Hematopoietic multipotent progenitor cell treated with erythropoietin and hydrocortisone succinate and interleukin-3 and kit ligand, for 17 days (in vitro differentiated cells): ENCODE results near the gene IL6.
"Not testable (repeated sequence)": the region's sequence is repeated elsewhere in the genome, so short reads cannot be mapped to it uniquely, and the experiment has no call there.

Source experiments
- DNase-seq: peaks from one replicate; pipeline ENCODE4 v3.0.0-alpha.2; 2015; ENCODE audit warnings: low spot score

The IL6 gene

GRCh38 chr7:22727714-22728035 lies 675 bp downstream of the IL6 start:
- no peak for DNase-seq

GRCh38 chr7:22728401-22729029 lies 1.5 kb downstream of the IL6 start:
- DNase-seq = no peak

- no peak for DNase-seq
Observed at GRCh38 chr7:22729180-22729825, 2.3 kb downstream of the IL6 start.

GRCh38 chr7:22730066-22730710 lies 3.2 kb downstream of the IL6 start:
- DNase-seq = no peak

- DNase-seq = no peak
Observed at GRCh38 chr7:22730921-22731654, 4.1 kb downstream of the IL6 start.

GRCh38 chr7:22731766-22732165 lies 4.8 kb downstream of the IL6 start:
- no peak for DNase-seq

- no peak for DNase-seq
Observed at GRCh38 chr7:22732556-22733126, 5.6 kb downstream of the IL6 start.

- no peak for DNase-seq
Observed at GRCh38 chr7:22733761-22734160, 6.8 kb downstream of the IL6 start.

- DNase-seq = no peak
Observed at GRCh38 chr7:22743014-22743413, 16.0 kb downstream of the IL6 start.

- no peak for DNase-seq
Observed at GRCh38 chr7:22751341-22751740, 24.3 kb downstream of the IL6 start.

GRCh38 chr7:22757338-22757994 lies 30.5 kb downstream of the IL6 start:
- no peak for DNase-seq

- no peak for DNase-seq
Observed at GRCh38 chr7:22758576-22758975, 31.6 kb downstream of the IL6 start.

- no peak for DNase-seq
Observed at GRCh38 chr7:22759721-22760120, 32.7 kb downstream of the IL6 start.

GRCh38 chr7:22762866-22763265 lies 35.9 kb downstream of the IL6 start:
- DNase-seq = no peak

- no peak for DNase-seq
Observed at GRCh38 chr7:22765609-22766008, 38.6 kb downstream of the IL6 start.

GRCh38 chr7:22771194-22771871 lies 44.3 kb downstream of the IL6 start:
- DNase-seq = no peak

GRCh38 chr7:22771872-22772228 lies 44.9 kb downstream of the IL6 start:
- no peak for DNase-seq

- no peak for DNase-seq
Observed at GRCh38 chr7:22772885-22773284, 45.9 kb downstream of the IL6 start.

GRCh38 chr7:22776964-22777363 lies 50.0 kb downstream of the IL6 start:
- no peak for DNase-seq

- not testable (repeated sequence) for DNase-seq
Observed at GRCh38 chr7:22779730-22780323, 52.8 kb downstream of the IL6 start.

GRCh38 chr7:22781230-22781711 lies 54.3 kb downstream of the IL6 start:
- no peak for DNase-seq
